ENCODE results near the gene GNA14. TPM values are rescaled to one million over a fixed set of nuclear protein-coding genes. Genes with fewer than 3 reads are reported as not detected.

The GNA14 gene
- total RNA-seq, 1 experiment from 2014 or later = 0.37 TPM

DNA sequence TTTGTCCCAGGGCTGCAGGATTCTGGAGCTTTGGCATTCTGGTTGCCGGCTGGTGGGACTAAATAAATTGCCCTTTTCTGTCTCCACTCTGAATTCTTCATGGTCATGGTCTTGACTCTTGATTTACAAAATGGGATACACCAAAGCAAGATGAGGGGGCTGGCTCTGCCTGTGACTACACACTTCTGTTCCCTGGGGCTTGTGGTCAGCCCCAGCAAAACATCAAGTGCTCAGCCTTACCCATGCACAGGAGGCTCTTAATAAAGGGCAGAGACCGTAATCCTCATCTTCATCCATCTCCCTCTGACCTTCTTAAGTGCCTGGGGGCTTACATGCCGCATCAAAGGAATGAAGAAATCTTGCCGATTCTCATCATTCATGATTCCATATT lies 198.0 kb downstream of the GNA14 start:
- Histone ChIP-seq H3K23me2 (ENCODE audit: insufficient read length, low read depth, low read length, poor library complexity, severe bottlenecking) (no peaks in the 10 kb centered on the region), H3K9me3 (ENCODE audit: control insufficient read depth, low read depth, low read length) (no peaks in the 10 kb centered on the region), H3T11ph (ENCODE audit: low read length) (no peak overlapping the region), H3K4me2 (ENCODE audit: insufficient read depth, insufficient read length, low read length) (no peak overlapping the region), H2BK120ac (ENCODE audit: low read depth, low read length, poor library complexity, severe bottlenecking) (no peak overlapping the region), H2BK20ac (ENCODE audit: low read depth, low read length, poor library complexity, severe bottlenecking) (no peak overlapping the region), H4K20me1 (ENCODE audit: control insufficient read depth, insufficient read depth, insufficient read length) (no peaks in the 10 kb centered on the region), H2BK12ac (ENCODE audit: insufficient read length, low read depth, low read length) (no peak overlapping the region), H3K27ac (ENCODE audit: insufficient read length, low read depth, low read length) (no peak overlapping the region), H2AK5ac (ENCODE audit: insufficient read length, low read length) (no peak overlapping the region), H2BK5ac (ENCODE audit: insufficient read length, low read length) (no peak overlapping the region), H3K9ac (ENCODE audit: extremely low read depth, insufficient read length, low read length) (no peak overlapping the region), H2AFZ (ENCODE audit: low read length) (no peak overlapping the region), H3K18ac (ENCODE audit: insufficient read length, low read depth, low read length) (no peak overlapping the region), H3K4ac (ENCODE audit: low read depth, low read length) (no peak overlapping the region), H4K91ac (ENCODE audit: insufficient read length, low read depth, low read length) (no peak overlapping the region), H3K79me2 (ENCODE audit: insufficient read depth, low read length) (no peaks in the 10 kb centered on the region), H3K56ac (ENCODE audit: insufficient read length, low read depth, low read length) (no peak overlapping the region), H3K27me3 (ENCODE audit: insufficient read depth, low read length) (no peaks in the 10 kb centered on the region), H3K79me1 (ENCODE audit: insufficient read depth, low read depth, low read length, poor library complexity, severe bottlenecking) (no peaks in the 10 kb centered on the region), H2BK15ac (ENCODE audit: low read depth, low read length) (no peak overlapping the region), H4K5ac (ENCODE audit: insufficient read length, low read depth, low read length) (no peak overlapping the region), H3K23ac (ENCODE audit: insufficient read length, low read depth, low read length) (no peak overlapping the region), H3K14ac (ENCODE audit: insufficient read depth, low read length) (no peak overlapping the region), H3K4me1 (ENCODE audit: insufficient read depth, low read length) (no peaks in the 10 kb centered on the region), H4K8ac (replicated peaks; ENCODE audit: insufficient read length, low read depth, low read length) (no peak overlapping the region)
- H3K4me3 Mint-ChIP-seq = no peak overlapping the region
- DNase-seq = no peak
- H3K4me1 Mint-ChIP-seq = peaks cover 0 to 7% of the 10 kb centered on the region in 2 experiments; a peak in 2 of 4 replicates
- no peak for TF ChIP-seq CTCF (conservative IDR thresholded peaks at IDR 0.05)
- H3K27me3 Mint-ChIP-seq (ENCODE audit: low read depth) = no peaks in the 10 kb centered on the region
- H3K9me3 Mint-ChIP-seq = peaks cover 5 to 14% of the 10 kb centered on the region in 2 experiments
- H3K36me3 Mint-ChIP-seq (ENCODE audit: insufficient read depth in 1 of 3, low read depth in 3 of 3) = peaks cover 0 to 15% (median 11%) of the 10 kb centered on the region in 3 experiments; a peak in 5 of 7 replicates
- no peak overlapping the region for H3K27ac Mint-ChIP-seq
- WGBS (ENCODE audit: extremely low coverage, insufficient read length, low lambda C conversion rate) = no CpG with 5 or more reads among the region's 4 CpGs
